ENCODE measurements around the gene CPAMD8. TPM values are rescaled to one million over a fixed set of nuclear protein-coding genes. Genes with fewer than 3 reads are reported as not detected.

The CPAMD8 gene
- total RNA-seq, 3 donors from 2014 or later = 2.3 to 5.8 (median 3.1) TPM

DNA sequence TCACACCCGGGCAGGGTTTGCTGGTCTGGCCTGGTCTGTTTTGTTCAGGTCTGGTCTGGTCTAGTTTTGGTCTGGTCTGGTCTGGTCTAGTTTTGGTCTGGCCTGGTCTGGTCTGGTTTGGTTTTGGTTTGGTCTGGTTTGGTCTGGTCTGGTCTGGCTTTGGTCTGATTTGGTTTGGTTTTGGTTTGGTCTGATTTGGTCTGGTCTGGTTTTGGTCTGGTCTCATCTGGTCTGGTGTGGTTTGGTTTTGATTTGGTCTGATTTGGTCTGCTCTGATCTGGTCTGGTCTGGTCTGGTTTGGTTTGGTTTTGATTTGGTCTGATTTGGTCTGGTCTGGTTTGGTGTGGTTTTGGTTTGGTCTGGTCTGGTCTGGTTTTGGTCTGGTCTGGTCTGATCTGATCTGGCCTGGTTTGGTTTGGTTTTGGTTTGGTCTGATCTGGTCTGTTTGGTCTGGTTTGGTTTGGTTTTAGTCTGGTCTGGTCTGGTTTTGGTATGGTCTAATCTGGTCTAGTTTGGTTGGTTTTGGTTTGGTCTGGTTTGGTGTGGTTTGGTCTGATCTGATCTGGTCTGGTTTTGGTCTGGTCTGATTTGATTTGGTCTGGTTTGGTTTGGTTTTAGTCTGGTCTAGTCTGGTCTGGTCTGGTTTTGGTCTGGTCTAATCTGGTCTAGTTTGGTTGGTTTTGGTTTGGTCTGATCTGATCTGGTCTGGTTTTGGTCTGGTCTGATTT lies 152.2 kb downstream of the CPAMD8 start:
- TF ChIP-seq, protein P1, sequence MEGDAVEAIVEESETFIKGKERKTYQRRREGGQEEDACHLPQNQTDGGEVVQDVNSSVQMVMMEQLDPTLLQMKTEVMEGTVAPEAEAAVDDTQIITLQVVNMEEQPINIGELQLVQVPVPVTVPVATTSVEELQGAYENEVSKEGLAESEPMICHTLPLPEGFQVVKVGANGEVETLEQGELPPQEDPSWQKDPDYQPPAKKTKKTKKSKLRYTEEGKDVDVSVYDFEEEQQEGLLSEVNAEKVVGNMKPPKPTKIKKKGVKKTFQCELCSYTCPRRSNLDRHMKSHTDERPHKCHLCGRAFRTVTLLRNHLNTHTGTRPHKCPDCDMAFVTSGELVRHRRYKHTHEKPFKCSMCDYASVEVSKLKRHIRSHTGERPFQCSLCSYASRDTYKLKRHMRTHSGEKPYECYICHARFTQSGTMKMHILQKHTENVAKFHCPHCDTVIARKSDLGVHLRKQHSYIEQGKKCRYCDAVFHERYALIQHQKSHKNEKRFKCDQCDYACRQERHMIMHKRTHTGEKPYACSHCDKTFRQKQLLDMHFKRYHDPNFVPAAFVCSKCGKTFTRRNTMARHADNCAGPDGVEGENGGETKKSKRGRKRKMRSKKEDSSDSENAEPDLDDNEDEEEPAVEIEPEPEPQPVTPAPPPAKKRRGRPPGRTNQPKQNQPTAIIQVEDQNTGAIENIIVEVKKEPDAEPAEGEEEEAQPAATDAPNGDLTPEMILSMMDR (IDR thresholded peaks at IDR 0.05) = no peak
- DNase-seq = no peak
- no peak for ATAC-seq
- H3K9me3 ChIP-seq = no peaks in the 10 kb centered on the region
- H3K4me1 ChIP-seq (ENCODE audit: low read depth) = no peaks in the 10 kb centered on the region
- H3K36me3 ChIP-seq (ENCODE audit: low read depth) = no peaks in the 10 kb centered on the region
- H3K4me3 ChIP-seq = no peak overlapping the region
- intact Hi-C loops (cut with DNase I, micrococcal nuclease) = no loop called here

DNA sequence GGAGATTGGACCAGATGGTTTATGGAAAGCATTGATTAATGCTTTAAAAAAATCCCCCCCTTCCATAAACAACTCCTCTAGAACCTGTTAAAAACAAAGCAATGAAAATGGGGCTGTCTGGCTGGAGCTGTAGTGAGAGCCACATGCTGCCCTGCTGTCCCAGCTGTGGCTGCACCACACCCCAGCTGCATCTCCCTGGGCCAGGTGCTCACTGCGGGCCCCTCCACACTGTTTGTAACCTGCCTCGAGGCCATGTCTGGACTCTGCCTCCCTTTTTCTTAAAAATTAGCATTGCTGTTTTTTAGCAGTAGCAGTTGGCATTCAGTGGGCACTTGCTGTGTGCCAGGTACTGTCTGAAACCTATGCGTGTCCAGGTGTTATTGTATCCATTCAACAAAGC lies 153.0 kb downstream of the CPAMD8 start:
- Histone ChIP-seq H3K36me3 (ENCODE audit: low read depth) (no peaks in the 10 kb centered on the region), H3K4me1 (ENCODE audit: low read depth) (no peaks in the 10 kb centered on the region), H3K9me3 (no peaks in the 10 kb centered on the region), H3K4me3 (no peak overlapping the region)
- DNase-seq (no peak), ATAC-seq (peak; percentile 32)
- TF ChIP-seq, protein P1 (IDR thresholded peaks at IDR 0.05) = no peak
- intact Hi-C loops (cut with DNase I, micrococcal nuclease) = no loop called here

DNA sequence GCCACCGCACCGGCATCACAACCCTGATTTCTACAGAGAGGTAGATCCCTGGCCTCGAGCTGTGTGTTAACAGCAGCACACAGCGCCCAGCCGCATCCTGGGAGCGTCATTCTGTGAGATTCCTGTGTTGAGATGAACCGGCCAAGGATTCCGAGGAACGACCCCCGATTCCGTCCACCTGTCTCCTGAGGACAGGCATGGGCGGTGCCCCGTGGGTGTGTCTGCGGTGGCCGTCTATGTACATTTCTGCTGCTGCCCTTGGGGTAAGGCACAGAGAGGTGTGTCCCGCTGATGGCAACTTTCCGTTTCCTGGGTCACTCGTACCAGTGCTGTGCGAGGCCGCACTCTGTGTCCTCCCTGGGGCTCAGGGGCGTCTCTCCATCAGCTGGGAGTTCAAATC lies 153.9 kb downstream of the CPAMD8 start:
- ATAC-seq = no peak
- no peak overlapping the region for H3K4me3 ChIP-seq
- H3K9me3 ChIP-seq = no peaks in the 10 kb centered on the region
- H3K36me3 ChIP-seq (ENCODE audit: low read depth) = no peaks in the 10 kb centered on the region
- TF ChIP-seq, protein P1 (IDR thresholded peaks at IDR 0.05) = no peak
- H3K4me1 ChIP-seq (ENCODE audit: low read depth) = no peaks in the 10 kb centered on the region
- intact Hi-C loops (cut with DNase I, micrococcal nuclease) = no loop called here
- no peak for DNase-seq

DNA sequence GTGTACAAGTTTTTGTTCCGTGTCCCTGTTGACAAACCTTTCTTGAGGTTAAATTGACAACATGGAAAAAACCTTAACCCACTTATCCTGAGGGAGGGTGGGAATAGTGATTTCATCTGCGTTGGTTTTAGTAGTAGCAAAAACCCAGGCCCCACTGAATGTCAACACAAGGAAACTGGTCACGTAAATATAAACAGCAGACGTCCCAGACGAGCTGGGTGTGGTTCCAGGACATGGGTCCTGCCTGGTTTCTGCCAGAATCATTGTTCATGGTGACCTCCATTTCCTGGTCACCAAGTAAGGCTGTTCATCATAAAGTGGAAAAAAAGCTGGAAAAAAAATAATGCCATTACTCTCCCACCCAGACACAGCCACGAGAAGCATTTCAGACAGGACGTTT lies 154.7 kb downstream of the CPAMD8 start:
- peak in 1 of 3 donors; percentile 43 for DNase-seq

DNA sequence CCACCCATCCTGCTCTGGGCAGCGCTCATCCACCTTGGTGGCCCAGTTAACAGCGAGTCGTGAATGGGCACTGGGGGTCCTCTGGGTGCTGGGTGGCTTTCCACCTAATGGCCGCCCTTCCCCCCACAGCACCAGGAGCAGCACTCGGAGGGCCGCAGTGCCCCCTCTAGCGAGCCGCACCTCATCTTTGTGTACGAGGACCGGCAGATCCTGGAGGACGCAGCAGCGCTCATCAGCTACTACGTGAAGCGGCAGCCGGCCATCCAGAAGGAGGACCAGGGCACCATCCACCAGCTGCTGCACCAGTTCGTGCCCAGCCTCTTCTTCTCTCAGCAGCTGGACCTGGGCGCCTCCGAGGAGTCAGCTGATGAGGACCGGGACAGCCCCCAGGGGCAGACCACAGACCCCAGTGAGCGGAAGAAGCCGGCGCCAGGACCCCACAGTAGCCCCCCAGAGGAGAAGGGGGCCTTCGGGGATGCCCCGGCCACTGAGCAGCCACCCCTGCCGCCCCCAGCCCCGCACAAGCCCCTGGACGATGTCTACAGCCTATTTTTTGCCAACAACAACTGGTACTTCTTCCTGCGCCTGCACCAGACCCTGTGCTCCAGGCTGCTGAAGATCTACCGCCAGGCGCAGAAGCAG lies 157.2 kb downstream of the CPAMD8 start:
- no peak for ATAC-seq
- no peak for DNase-seq
- TF ChIP-seq, protein P1 (IDR thresholded peaks at IDR 0.05) = no peak
- no peak overlapping the region for H3K4me3 ChIP-seq
- no peaks in the 10 kb centered on the region for H3K4me1 ChIP-seq (ENCODE audit: low read depth)
- no peaks in the 10 kb centered on the region for H3K36me3 ChIP-seq (ENCODE audit: low read depth)
- H3K9me3 ChIP-seq = no peaks in the 10 kb centered on the region
- intact Hi-C loops (cut with DNase I, micrococcal nuclease) = no loop called here

More for the DNA sequence above, 154.7 kb downstream of the CPAMD8 start:
- Histone ChIP-seq H3K36me3 (ENCODE audit: low read depth) (no peaks in the 10 kb centered on the region), H3K4me3 (no peak overlapping the region), H3K4me1 (ENCODE audit: low read depth) (no peaks in the 10 kb centered on the region), H3K9me3 (no peaks in the 10 kb centered on the region)
- peak; percentile 78 for ATAC-seq
- TF ChIP-seq, protein P1 (IDR thresholded peaks at IDR 0.05) = no peak
- intact Hi-C loops (cut with DNase I, micrococcal nuclease) = no loop called here

Data from mucosa of descending colon (tissue), 3 donors.